A549 (cell line): ENCODE results near the gene ATP9B. TPM values are rescaled to one million over a fixed set of nuclear protein-coding genes. Genes with fewer than 3 reads are reported as not detected.

Source experiments
- ATAC-seq, 2 experiments: fragments of 200-7000 bp in 1 of 2; fragments of >200 bp in 1 of 2; cut with Nextera tagmentation in 1 of 2; cut with Tn5 transposase in 1 of 2; 3 replicates each; pipeline versions ENCODE4 v1.8.0 to v1.9.1; 2018 to 2020; ENCODE audit warnings: mild to moderate bottlenecking in 1 of 2, moderate library complexity in 1 of 2
- CTCF ChIA-PET: fragments of 300-600 bp; sonication (Branson Sonifier 250); formaldehyde crosslinking; extraction: SDS; loops from one replicate; lab custom pipeline; 2021; ENCODE audit warnings: antibody characterized with exemption, inconsistent platforms; lab: Yijun Ruan, JAX
- POLR2A ChIA-PET: fragments of 350-600 bp; formaldehyde crosslinking; extraction: SDS; loops from one replicate; lab custom pipeline; 2021; ENCODE audit warnings: antibody characterized with exemption, inconsistent platforms; lab: Yijun Ruan, JAX
- DNase-seq, 2 experiments: peaks; one replicate each; pipeline versions ENCODE4 v3.0.0 to v3.0.0-alpha.2; 2011 to 2016; ENCODE audit warnings: low read depth in 1 of 2, low spot score in 1 of 2
- FAIRE-seq: peaks from 2 replicates; lab custom pipeline; 2011; peaks lifted over from hg19 to GRCh38; lab: Jason Lieb, UNC
- H3K27ac ChIP-seq, 2 experiments: fragments of >200 bp; sonication (Bioruptor Twin); formaldehyde crosslinking; 3 replicates each; pipeline ENCODE4 v1.5.1; 2016 to 2017
- H3K4me1 ChIP-seq: fragments of >200 bp; sonication (Bioruptor Twin); formaldehyde crosslinking; 3 replicates; pipeline ENCODE4 v1.6.1; 2016
- H3K4me2 ChIP-seq: fragments of >200 bp; sonication (Bioruptor Twin); formaldehyde crosslinking; 3 replicates; pipeline ENCODE4 v1.6.1; 2016
- H3K4me3 ChIP-seq: fragments of >200 bp; sonication (Bioruptor Twin); formaldehyde crosslinking; 3 replicates; pipeline ENCODE4 v1.5.1; 2016
- H3K9me3 ChIP-seq: fragments of >200 bp; sonication (Bioruptor Twin); formaldehyde crosslinking; 3 replicates; pipeline ENCODE4 v1.6.1; 2016
- ATOH8 ChIP-seq: fragments of 250-450 bp; sonication (Bioruptor Pico); IDR thresholded peaks from 2 replicates; pipeline ENCODE4 v1.5.0; 2020; ENCODE audit warnings: low read depth, mild to moderate bottlenecking, moderate library complexity
- BHLHE40 ChIP-seq: IDR thresholded peaks from 2 replicates; pipeline ENCODE4 v1.6.1; 2012; ENCODE audit warnings: low read depth, low read length, inconsistent platforms
- CBX2 ChIP-seq: fragments of 200-600 bp; sonication (generic); IDR thresholded peaks from 2 replicates; pipeline ENCODE4 v1.6.1; 2016; ENCODE audit warnings: low read depth, mild to moderate bottlenecking, borderline replicate concordance
- CBX8 ChIP-seq: fragments of 200-600 bp; sonication (generic); IDR thresholded peaks from 2 replicates; pipeline ENCODE4 v1.6.1; 2016
- CEBPB ChIP-seq, 2 experiments: fragments of >200 bp in 1 of 2; sonication (Bioruptor Twin) in 1 of 2; formaldehyde crosslinking in 1 of 2; IDR thresholded peaks; 2 replicates each; pipeline ENCODE4 v1.6.1; 2012 to 2016
- CHD4 ChIP-seq: fragments of 200-600 bp; sonication (generic); IDR thresholded peaks from 2 replicates; pipeline ENCODE4 v1.6.1; 2016; ENCODE audit warnings: antibody characterized with exemption, mild to moderate bottlenecking, borderline replicate concordance
- EHMT2 ChIP-seq: fragments of 200-600 bp; sonication (generic); IDR thresholded peaks from 2 replicates; pipeline ENCODE4 v1.6.1; 2016; ENCODE audit warnings: antibody characterized with exemption, low read depth, mild to moderate bottlenecking, moderate library complexity
- ELK1 ChIP-seq: fragments of 150-350 bp; IDR thresholded peaks from 2 replicates; pipeline ENCODE4 v1.6.1; 2014; ENCODE audit warnings: low read depth, mild to moderate bottlenecking, low read length
- EP300 ChIP-seq, 2 experiments: fragments of >200 bp; sonication (Bioruptor Twin); formaldehyde crosslinking; IDR thresholded peaks; 2 replicates in 1 of 2; 3 replicates in 1 of 2; pipeline ENCODE4 v1.6.1; 2016 to 2017
- ESRRA ChIP-seq: fragments of 150-350 bp; IDR thresholded peaks from 2 replicates; pipeline ENCODE4 v1.6.1; 2014; ENCODE audit warnings: mild to moderate bottlenecking, low read length, borderline replicate concordance
- FOSL2 ChIP-seq, 2 experiments: fragments of 450-650 bp in 1 of 2; fragments of >200 bp in 1 of 2; sonication (Bioruptor Twin) in 1 of 2; formaldehyde crosslinking; IDR thresholded peaks; 2 replicates each; pipeline versions ENCODE4 v1.5.0 to v1.6.1; 2016 to 2020; ENCODE audit warnings: mild to moderate bottlenecking in 1 of 2, moderate library complexity in 1 of 2
- GATA3 ChIP-seq: IDR thresholded peaks from 2 replicates; pipeline ENCODE4 v1.6.1; 2012; ENCODE audit warnings: borderline replicate concordance
- HMGXB4 ChIP-seq: fragments of 250-450 bp; sonication (Bioruptor Pico); IDR thresholded peaks from 2 replicates; pipeline ENCODE4 v1.5.0; 2021; ENCODE audit warnings: mild to moderate bottlenecking, moderate library complexity, borderline replicate concordance
- KDM1A ChIP-seq: fragments of 200-600 bp; sonication (generic); IDR thresholded peaks from 2 replicates; pipeline ENCODE4 v1.6.1; 2016; ENCODE audit warnings: low read depth, mild to moderate bottlenecking
- KDM5A ChIP-seq: fragments of 200-600 bp; sonication (generic); IDR thresholded peaks from 2 replicates; pipeline ENCODE4 v1.6.1; 2016; ENCODE audit warnings: antibody characterized with exemption, mild to moderate bottlenecking
- MAZ ChIP-seq: fragments of 150-350 bp; IDR thresholded peaks from 2 replicates; pipeline ENCODE4 v1.6.1; 2014; ENCODE audit warnings: antibody characterized with exemption, low read depth, low read length, borderline replicate concordance
- NFE2L2 ChIP-seq: fragments of 150-350 bp; conservative IDR thresholded peaks from 2 replicates; pipeline ENCODE4 v1.6.1; 2014; ENCODE audit warnings: low read length
- NPAS2 ChIP-seq: fragments of 250-450 bp; sonication (Bioruptor Pico); IDR thresholded peaks from 2 replicates; pipeline ENCODE4 v1.8.0; 2022; ENCODE audit warnings: mild to moderate bottlenecking, moderate library complexity, borderline replicate concordance
- PHF8 ChIP-seq: fragments of 200-600 bp; sonication (generic); IDR thresholded peaks from 2 replicates; pipeline ENCODE4 v1.6.1; 2016; ENCODE audit warnings: low read depth, mild to moderate bottlenecking, antibody characterized with exemption, moderate library complexity, borderline replicate concordance
- POLR2AphosphoS2 ChIP-seq: conservative IDR thresholded peaks from 2 replicates; pipeline ENCODE4 v1.6.1; 2012; ENCODE audit warnings: low read length, improper control_type of control experiment, inconsistent platforms
- RAD21 ChIP-seq, 2 experiments: fragments of >200 bp in 1 of 2; sonication (Bioruptor Twin) in 1 of 2; formaldehyde crosslinking in 1 of 2; IDR thresholded peaks in 1 of 2; conservative IDR thresholded peaks in 1 of 2; 2 replicates in 1 of 2; 3 replicates in 1 of 2; pipeline ENCODE4 v1.6.1; 2012 to 2018; ENCODE audit warnings: inconsistent platforms in 1 of 2
- RARB ChIP-seq: fragments of 250-450 bp; sonication (Bioruptor Pico); IDR thresholded peaks from 2 replicates; pipeline ENCODE4 v1.8.0; 2021; ENCODE audit warnings: mild to moderate bottlenecking, moderate library complexity
- REST ChIP-seq: fragments of 200-600 bp; sonication (generic); IDR thresholded peaks from 2 replicates; pipeline ENCODE4 v1.6.1; 2016; ENCODE audit warnings: antibody characterized with exemption, mild to moderate bottlenecking, moderate library complexity
- RNF2 ChIP-seq: fragments of 200-600 bp; sonication (generic); IDR thresholded peaks from 2 replicates; pipeline ENCODE4 v1.6.1; 2016; ENCODE audit warnings: low read depth, mild to moderate bottlenecking, antibody characterized with exemption, moderate library complexity, borderline replicate concordance
- ZC3H11A ChIP-seq: fragments of 450-650 bp; IDR thresholded peaks from 2 replicates; pipeline ENCODE4 v1.6.1; 2014; ENCODE audit warnings: antibody characterized with exemption, mild to moderate bottlenecking
- ZFP36 ChIP-seq: fragments of 450-650 bp; IDR thresholded peaks from 2 replicates; pipeline ENCODE4 v1.6.1; 2014; ENCODE audit warnings: borderline replicate concordance; ENCODE audit not compliant: partially characterized antibody
- WGBS: methylation state at CpG from one replicate; pipeline ENCODE4 v1.1.6; 2017; ENCODE audit errors: missing lambda C conversion rate; 5-methylcytosine and 5-hydroxymethylcytosine counted together
- polyA plus RNA-seq, 4 experiments: library from polyadenylated mRNA; depleted of rRNA in 3 of 4; stranded (reverse); fragments of >200 nt; fragmentation: RNase III in 1 of 4; extraction: RNeasy Plus Mini Kit Qiagen cat#74134 plus additional on column Dnase treatment in 1 of 4; gene quantifications; 2 replicates in 3 of 4; 3 replicates in 1 of 4; pipeline ENCODE4 v1.2.3, GENCODE V29; 2011 to 2017

Gene ATP9B
- polyA plus RNA-seq, 2 of the 4 experiments (the other 2 are of a cell fraction) = 22.6 to 35.7 TPM

GRCh38 chr18:79275461-79275860, 206.3 kb downstream of the ATP9B start:
- ATAC-seq (no peak), DNase-seq (no peak), FAIRE-seq (no peak)
- POLR2A ChIA-PET = no interaction called here
- Histone ChIP-seq H3K9me3 (no peaks in the 10 kb centered on the region), H3K4me2 (no peak overlapping the region), H3K4me3 (no peak overlapping the region), H3K27ac (no peak overlapping the region), H3K4me1 (no peaks in the 10 kb centered on the region)
- CTCF ChIA-PET = no interaction called here
- 91% methylated on average over 5 of the region's 7 CpGs for WGBS
- TF ChIP-seq MAZ = no peak
- no peak for TF ChIP-seq FOSL2 (IDR thresholded peaks at IDR 0.05)
- no peak for TF ChIP-seq FOSL2 (CRISPR knock-in tag; IDR thresholded peaks at IDR 0.05)
- TF ChIP-seq BHLHE40 = no peak
- TF ChIP-seq ATOH8 (CRISPR knock-in tag) = no peak
- no peak for TF ChIP-seq CHD4
- TF ChIP-seq REST = no peak
- no peak for TF ChIP-seq POLR2AphosphoS2
- TF ChIP-seq RAD21 (conservative IDR thresholded peaks at IDR 0.05 in 1 of 2, IDR thresholded peaks at IDR 0.05 in 1 of 2) = no peak
- TF ChIP-seq CEBPB (IDR thresholded peaks at IDR 0.05) = no peak
- TF ChIP-seq KDM5A = no peak

GRCh38 chr18:79275992-79276391, 206.8 kb downstream of the ATP9B start:
- WGBS = 68% methylated on average over 3 of the region's 4 CpGs
- ATAC-seq = no peak
- POLR2A ChIA-PET = no interaction called here

GRCh38 chr18:79278896-79279295, 209.7 kb downstream of the ATP9B start:
- FAIRE-seq = no peak
- CTCF ChIA-PET = no interaction called here
- 80% methylated on average over 9 of the region's 11 CpGs for WGBS

More at GRCh38 chr18:79275992-79276391, 206.8 kb downstream of the ATP9B start:
- Histone ChIP-seq H3K9me3 (no peaks in the 10 kb centered on the region), H3K4me3 (no peak overlapping the region), H3K27ac (no peak overlapping the region), H3K4me2 (no peak overlapping the region), H3K4me1 (no peaks in the 10 kb centered on the region)
- TF ChIP-seq FOSL2 (IDR thresholded peaks at IDR 0.05) (no peak), FOSL2 (CRISPR knock-in tag; IDR thresholded peaks at IDR 0.05) (peak; percentile 19; the same call in 1 of the 2 replicates), CBX2 (no peak)
- FAIRE-seq (no peak), DNase-seq (no peak)
- CTCF ChIA-PET = no interaction called here

More at GRCh38 chr18:79278896-79279295, 209.7 kb downstream of the ATP9B start:
- DNase-seq (no peak), ATAC-seq (no peak)
- no peak for TF ChIP-seq RAD21 (conservative IDR thresholded peaks at IDR 0.05 in 1 of 2, IDR thresholded peaks at IDR 0.05 in 1 of 2)
- TF ChIP-seq ELK1 = no peak
- TF ChIP-seq CHD4 = no peak
- no peak for TF ChIP-seq HMGXB4
- no peak for TF ChIP-seq NPAS2
- TF ChIP-seq NFE2L2 = no peak
- TF ChIP-seq PHF8 = no peak
- no peak for TF ChIP-seq EHMT2
- TF ChIP-seq RNF2 = no peak
- no peak for TF ChIP-seq FOSL2 (IDR thresholded peaks at IDR 0.05)
- TF ChIP-seq FOSL2 (CRISPR knock-in tag; IDR thresholded peaks at IDR 0.05) = no peak
- TF ChIP-seq ZFP36 = no peak
- TF ChIP-seq ESRRA = no peak
- no peak for TF ChIP-seq KDM1A
- TF ChIP-seq CBX2 = no peak
- no peak for TF ChIP-seq EP300 (IDR thresholded peaks at IDR 0.05)
- TF ChIP-seq RARB = no peak
- TF ChIP-seq CBX8 = no peak
- TF ChIP-seq GATA3 = no peak
- TF ChIP-seq ZC3H11A = no peak
- no peak for TF ChIP-seq KDM5A
- Histone ChIP-seq H3K9me3 (no peaks in the 10 kb centered on the region), H3K4me3 (no peak overlapping the region), H3K4me2 (no peak overlapping the region), H3K4me1 (no peaks in the 10 kb centered on the region), H3K27ac (no peak overlapping the region)
- POLR2A ChIA-PET = no interaction called here
